ENCODE results near the gene CDK1.
"Not testable (repeated sequence)": the region's sequence is repeated elsewhere in the genome, so short reads cannot be mapped to it uniquely, and the experiment has no call there.

CDK1 gene

DNA sequence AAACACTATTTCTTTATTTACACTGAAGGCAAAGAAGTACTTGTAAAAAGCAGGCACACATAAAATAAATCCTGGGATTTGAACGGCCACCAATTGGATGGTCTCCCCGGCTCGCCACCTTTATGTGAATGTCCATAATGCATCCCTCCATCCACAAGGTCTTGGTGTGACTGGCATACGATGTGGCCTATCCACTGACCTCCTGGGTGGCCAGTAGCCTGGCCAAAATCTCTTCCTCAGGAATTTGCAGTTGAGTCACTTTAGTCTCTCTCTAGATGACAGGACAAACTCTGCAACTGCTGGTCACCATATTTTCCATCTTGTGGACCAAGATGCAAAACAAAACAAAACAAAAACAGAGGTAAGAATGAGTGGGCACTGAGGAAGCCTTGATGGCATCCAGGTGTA lies 39.1 kb downstream of the CDK1 start:
- no peak for DNase-seq

DNA sequence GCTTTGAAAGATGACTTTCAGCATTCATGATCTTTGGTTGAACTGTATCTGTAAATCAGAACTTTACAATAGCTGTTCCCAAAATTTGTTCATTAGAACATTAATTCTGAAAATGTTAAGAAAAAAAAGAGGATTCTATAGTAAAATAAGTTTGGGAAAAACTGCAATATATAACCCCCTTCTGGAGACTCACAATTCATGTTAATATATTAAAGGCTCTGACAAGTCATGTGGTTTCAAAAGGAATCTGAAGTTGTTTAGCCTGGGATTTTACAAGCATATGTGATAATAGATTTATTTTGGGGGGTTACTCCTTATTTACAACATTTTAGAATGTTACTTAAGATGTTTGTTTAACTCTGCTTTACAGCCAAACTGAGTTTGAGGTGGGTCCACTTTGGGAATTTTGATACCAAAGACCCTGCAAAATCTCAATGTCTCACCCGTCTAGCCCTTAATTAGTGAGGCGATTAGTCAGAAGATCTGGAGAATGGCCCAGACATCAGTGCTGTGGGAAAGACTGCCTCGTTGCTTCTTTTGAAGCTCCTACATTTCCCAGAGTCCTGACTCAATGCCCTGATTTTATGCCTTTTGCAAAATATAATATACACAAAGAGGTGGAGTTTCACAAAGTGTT lies 40.0 kb downstream of the CDK1 start:
- no peak for DNase-seq

DNA sequence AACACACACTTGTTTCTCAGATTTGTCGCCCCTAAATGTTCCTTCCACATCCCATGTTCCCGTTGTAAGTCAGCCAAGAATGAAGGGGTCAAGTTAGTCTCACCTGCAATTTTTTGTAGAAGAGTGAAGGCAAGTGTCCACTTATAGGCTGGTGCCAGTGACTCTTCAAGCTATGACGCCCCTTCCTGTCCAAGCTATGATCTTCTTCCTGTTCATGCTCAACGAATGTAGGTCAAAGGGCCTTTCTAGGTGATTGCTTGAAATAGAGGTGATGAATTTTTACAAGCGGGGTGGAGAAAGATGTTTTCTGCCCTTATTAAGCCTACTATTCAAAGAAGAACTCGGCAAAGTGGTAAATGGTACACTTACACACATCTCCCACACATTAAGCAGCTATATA lies 41.0 kb downstream of the CDK1 start:
- no peak for DNase-seq

DNA sequence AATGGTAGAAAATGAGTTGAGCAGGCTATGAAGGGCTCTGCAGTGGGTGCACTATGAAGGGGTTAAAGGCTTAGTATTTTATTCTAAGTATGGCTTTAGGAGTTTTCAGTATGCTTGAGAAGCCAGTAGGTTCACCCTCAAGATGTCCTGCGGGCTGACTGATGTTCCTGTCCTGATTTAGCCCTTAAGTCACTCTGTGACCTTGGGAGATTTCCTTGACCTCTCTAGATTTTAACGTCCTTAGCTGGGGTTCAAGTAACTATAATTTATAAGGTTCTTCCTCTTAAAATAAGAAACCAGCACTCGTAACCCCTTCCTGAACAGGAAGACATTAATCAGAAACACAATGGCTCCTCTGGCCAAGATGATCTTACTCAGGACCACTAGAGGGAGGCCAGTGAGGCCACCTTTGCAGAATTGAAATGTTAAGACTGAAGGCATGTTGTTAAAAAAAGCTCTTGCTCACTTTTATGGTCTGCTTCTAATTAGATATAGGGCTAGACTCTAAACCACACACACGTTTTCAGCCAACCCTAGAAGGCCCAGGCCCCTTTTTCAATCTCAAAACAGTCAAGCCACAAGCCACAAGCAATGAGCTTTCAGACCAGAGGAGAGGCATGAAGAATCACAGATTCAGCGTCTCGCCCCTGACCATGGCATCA lies 41.9 kb downstream of the CDK1 start:
- no peak for DNase-seq

DNA sequence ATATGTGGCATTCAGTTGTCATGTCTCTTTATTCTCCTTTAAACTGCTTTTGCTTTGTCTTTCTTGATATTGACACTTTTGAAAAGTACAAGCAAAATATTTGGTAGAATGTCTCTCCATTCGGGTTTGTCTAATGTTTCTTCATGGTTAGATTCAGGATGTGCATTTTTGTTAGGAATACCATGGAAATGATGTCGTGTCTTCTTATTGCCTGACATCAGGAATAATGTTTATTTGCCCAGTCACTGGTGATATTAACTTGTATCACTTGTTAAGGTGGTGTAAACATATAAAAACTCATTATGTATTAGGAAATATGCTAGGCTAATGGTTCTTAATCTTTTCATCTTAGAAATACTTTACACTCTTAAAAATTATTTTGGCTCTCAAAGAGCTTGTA lies 43.4 kb downstream of the CDK1 start:
- no peak for DNase-seq

DNA sequence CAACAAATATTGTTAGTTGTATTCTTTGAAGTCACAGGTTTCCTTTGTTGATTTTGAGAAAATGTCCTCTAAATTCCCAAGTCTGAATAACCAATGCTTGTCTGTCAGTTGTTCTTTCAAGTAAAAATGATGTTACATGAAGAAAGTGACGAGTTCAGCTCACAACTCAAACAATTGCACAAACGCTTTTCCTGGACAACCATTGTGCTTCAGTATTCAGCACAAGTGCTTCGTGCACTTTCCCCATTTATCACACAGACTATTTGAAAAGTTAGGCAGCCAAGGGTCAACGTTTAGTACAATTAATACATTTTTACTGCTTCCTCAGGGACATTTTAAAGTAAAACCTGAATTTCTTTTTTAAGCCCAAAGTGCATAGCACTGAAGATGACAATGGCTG lies 44.5 kb downstream of the CDK1 start:
- DNase-seq: no peak

DNA sequence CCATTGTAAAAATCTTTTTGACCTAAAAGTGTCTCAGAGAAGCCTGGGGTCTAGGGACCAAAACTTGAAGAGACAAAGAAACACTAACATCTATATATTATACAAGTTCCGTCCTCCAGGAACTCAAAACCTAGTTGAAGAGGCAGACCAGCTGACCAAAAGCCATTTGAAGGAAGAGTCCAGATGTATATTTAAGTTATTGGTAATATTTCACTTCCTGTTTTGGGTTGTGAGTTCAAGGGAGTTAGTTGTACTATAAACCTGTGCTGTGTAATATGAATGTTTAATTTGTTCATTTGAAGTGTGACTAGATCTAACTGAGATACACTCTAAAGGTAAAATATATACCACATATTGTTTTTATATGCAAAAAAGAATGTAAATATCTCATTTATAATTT lies 45.0 kb downstream of the CDK1 start:
- no peak for DNase-seq

DNA sequence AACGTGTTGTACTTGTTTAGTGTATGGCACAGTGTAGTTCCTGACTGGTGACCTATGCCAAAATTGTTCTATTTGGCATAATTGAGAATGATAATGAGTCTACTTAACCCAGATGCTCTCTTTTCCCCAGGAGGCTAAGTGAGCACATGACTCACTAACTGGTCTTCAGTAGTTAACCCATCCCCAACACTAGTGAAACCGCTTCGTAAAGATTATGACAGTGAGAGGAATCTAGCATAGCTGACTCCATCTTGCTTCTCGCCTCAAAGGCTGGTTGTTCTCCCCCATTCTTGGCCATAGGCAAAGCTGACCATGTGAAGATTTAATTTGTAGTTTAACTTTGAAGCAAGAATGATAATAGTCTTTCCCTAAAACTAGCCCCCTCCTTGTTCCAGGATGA lies 47.2 kb downstream of the CDK1 start:
- no peak for DNase-seq

DNA sequence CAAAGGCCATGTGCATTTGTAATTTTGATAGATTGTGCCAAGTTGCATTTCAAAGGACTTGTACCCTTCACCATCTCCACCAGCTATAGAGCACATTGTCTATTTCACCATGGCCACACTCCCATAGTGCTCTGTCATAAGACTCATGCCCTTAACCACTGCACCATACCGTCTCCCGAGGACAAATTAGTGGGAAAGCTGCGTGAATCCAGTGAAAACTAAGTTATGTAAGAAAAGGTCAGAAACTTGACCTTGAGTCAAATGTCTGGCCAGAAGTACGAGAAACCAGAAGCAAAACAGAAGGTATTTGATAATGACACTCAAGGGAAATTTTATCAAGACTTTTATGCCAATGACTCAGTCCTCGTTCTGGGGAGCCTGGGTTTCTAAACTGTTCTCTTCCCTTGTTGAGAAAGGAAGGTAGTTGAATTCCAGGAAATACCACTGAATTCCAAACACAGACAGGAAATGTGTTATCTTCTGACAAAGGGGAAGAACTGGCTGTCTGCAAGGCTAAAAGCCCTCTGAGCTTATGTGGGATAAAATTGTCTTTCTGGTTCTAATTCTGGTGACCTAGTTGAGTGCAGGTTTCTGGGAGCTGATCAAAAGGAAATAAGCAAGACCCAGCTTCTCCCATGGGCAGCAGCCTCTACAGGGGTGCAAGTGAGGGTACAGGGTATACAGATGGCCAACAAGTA lies 49.7 kb downstream of the CDK1 start:
- no peak for DNase-seq

DNA sequence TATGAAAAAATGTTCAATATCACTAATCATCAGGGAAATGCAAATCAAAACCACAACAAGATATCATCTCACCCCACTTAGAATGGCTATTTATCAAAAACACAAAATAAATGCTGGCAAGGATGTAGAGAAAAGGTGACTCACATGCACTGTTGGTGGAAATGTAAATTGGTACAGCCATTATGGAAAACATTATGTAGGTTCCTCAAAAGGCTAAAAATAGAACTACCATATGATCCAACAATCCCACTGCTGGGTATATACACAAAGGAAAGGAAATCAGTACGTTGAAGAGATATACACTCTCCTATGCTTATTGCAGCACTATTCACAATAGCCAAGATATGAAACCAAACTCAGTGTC lies 50.2 kb downstream of the CDK1 start:
- no peak for DNase-seq

DNA sequence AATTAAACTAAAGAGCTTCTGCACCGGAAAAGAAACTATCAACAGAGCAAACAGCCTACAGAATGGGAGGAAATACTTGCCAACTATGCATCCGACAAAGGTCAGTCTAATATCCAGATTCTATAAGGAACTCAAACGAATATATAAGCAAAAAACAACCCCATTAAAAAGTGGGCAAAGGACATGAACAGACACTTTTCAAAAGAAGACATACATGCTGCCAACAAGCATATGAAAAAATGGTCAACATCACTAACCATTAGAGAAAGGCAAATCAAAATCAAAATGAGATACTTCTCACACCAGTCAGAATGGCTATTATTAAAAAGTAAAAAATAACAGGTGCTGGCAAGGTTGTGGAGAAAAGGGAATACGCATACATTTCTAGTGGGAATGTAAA lies 53.9 kb downstream of the CDK1 start:
- DNase-seq: not testable (repeated sequence)

DNA sequence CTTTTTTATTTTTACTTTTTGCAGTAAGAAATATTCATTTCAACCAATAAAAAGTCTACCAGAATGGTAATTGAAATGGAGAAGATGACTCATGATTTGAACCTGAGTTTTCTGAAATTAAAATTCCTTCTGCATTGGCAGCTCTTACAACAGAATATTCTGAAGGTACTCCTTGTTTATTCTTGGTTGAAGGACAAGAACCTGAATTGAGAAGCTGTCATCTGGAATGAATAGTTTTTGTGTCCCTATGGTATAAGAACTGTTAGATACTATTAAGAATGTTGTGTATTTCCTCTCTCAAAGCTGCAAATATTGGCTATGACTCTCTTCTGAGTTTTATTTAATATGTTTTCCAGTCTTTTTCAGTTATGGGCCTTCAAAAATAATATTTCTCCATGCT lies 56.1 kb downstream of the CDK1 start:
- DNase-seq: no peak

DNA sequence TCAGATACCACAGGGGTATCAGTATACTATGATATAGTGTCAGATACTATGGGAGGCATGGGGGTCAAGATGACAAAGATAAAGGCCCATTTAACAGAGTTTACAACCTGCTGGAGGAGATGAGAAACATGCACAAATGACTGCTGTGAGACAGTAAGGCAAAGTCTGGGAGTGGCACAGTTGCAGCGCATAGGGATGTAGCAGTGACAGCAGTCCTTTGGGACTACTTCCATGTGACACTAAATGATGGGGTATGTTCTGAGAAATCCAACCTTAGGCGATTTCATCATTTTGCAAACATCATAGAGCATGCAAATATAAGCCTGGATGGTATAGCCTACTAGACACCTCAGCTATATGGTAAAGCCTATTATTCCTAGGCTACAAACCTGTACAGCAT lies 56.8 kb downstream of the CDK1 start:
- no peak for DNase-seq

DNA sequence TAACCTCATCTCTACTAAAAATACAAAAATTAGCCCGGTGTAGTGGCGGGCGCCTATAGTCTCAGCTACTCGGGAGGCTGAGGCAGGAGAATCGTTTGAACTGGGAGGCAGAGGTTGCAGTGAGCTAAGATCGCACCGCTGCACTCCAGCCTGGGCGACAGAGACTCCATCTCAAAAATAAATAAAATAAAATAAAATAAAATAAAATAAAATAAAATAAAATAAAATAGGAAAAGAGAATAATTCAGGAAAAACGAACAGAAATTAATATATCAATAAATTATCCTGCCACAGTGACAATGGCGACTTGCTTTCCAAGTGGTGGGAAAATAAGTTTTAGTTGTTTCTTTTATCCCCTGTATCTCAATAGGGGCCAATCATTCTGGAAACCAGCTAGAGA lies 62.9 kb downstream of the CDK1 start:
- DNase-seq: not testable (repeated sequence)

DNA sequence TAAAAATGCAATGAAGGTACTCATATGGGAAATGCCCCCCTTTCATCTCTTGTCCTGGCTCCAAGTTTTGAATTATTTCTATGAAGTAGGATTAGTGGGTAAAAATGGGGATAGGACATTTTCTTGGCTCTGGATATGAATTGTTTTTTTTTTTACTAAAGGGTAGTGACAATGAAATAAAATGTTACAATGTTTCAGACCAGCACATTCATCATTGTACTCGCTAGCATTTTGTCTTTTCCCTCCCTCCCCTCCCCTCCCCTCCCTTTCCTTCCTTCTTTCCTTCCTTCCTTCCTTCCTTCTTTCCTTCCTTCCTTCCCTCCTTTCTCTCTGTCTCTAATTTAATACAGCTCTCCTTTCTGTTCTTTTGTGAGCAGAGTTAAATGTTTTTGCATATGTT lies 64.4 kb downstream of the CDK1 start:
- no peak for DNase-seq

All from CD4-positive, alpha-beta T cell treated with Interleukin-15 for 1 hour (primary cell).